Measurements from ENCODE around the gene WDR43.
"Not testable (repeated sequence)": the region's sequence is repeated elsewhere in the genome, so short reads cannot be mapped to it uniquely, and the experiment has no call there.

WDR43 gene

GRCh38 chr2:28970464-28971160 lies 76.1 kb downstream of the WDR43 start:
- no peak for DNase-seq

DNA sequence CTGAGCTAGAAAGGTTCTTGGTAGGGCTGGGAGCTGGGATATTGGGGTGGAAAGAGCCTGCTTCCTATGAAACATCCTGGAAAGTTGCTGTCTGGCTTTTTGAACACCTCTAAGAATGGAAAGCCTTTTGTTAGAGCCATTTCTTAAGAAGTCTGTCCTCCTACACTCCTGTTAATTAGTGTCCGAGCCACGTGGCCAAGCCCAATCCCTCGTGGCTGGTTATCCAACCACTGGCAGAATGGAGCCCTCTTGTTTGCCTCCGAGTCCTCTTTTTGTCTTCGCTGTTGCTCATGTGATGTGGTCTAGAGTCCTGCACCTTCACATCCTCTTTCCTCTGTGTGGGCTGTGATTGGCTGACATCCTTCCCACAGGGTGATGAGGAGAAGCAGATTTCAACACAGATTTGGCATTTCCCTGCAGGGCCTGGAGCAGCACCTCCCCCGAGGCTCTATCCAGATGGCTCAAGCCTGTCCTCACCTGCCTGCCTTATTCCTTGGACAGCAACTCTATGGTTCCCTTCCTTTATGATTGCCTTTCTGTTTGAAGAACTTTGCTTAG lies 78.4 kb downstream of the WDR43 start:
- no peak for DNase-seq

- no peak for DNase-seq
Observed at GRCh38 chr2:28974252-28974651, 79.8 kb downstream of the WDR43 start.

DNA sequence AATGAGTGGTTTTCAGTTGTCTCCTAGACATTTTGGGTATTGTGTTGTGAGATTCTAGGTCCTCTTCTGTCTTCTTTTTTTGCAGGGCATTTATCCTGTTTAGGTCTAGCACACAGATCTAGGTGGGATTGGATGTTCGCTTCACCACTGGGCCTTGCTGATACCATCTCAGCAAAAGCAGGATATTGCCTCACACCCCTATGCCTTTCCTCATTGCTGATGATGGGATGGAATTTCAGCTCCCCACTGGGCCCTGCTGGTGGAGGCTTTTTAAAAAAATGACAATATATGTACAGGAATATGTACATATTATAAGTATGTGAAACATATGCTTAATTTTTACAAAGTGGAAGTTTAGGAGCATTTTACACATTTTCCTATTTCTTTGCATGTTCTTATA lies 81.2 kb downstream of the WDR43 start:
- DNase-seq: no peak

DNA sequence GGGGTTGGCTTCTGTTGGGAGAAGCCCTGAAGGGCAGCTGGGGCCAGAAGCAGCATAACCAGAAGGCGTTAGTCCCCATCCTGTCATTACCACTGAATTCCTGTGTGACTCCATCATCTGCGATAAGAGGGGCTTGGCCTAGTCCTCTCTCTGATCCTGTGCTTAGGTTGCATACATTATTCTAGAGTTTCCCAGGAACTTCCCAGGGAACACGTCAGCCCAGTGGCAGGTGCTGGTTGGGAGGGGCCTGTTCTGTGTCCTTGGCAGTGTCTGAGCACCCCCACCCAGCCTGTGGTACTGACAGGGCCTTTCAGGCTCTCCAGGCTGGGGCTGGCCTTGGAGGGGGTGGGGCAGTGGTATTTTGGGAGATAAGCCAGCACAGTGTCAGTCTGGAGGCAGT lies 82.1 kb downstream of the WDR43 start:
- DNase-seq: no peak

GRCh38 chr2:28977176-28977875 lies 82.9 kb downstream of the WDR43 start:
- DNase-seq: no peak

DNA sequence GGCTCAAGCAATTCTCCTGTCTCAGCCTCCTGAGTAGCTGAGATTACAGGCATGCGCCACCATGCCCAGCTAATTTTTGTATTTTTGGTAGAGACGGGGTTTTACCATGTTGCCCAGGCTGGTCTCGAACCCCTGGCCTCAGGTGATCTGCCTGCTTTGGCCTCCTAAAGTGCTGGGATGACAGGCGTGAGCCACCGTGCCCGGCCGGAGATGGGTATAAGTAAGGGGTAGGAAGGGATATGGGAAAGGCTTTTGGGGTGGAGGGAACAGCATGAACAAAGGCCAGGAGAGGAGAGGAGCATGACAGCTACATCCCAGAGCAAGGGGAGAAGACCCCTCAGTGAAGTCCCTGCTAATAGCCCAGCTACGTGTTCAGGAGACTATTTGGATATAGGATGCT lies 83.5 kb downstream of the WDR43 start:
- DNase-seq: not testable (repeated sequence)

GRCh38 chr2:28978606-28979005 lies 84.1 kb downstream of the WDR43 start:
- no peak for DNase-seq

GRCh38 chr2:28979041-28979440 lies 84.6 kb downstream of the WDR43 start:
- no peak for DNase-seq

GRCh38 chr2:28979576-28980366 lies 85.3 kb downstream of the WDR43 start:
- DNase-seq: no peak

GRCh38 chr2:28980368-28981015 lies 86.0 kb downstream of the WDR43 start:
- no peak for DNase-seq

GRCh38 chr2:28981016-28981441 lies 86.6 kb downstream of the WDR43 start, which contains the start of gene TOGARAM2:
Gene TOGARAM2 (plus strand): TSS chr2:28981298. CDS start chr2:28994835, 13,537 bp downstream.
- no peak for DNase-seq

GRCh38 chr2:28981620-28982376 lies 87.3 kb downstream of the WDR43 start:
- DNase-seq: no peak

DNA sequence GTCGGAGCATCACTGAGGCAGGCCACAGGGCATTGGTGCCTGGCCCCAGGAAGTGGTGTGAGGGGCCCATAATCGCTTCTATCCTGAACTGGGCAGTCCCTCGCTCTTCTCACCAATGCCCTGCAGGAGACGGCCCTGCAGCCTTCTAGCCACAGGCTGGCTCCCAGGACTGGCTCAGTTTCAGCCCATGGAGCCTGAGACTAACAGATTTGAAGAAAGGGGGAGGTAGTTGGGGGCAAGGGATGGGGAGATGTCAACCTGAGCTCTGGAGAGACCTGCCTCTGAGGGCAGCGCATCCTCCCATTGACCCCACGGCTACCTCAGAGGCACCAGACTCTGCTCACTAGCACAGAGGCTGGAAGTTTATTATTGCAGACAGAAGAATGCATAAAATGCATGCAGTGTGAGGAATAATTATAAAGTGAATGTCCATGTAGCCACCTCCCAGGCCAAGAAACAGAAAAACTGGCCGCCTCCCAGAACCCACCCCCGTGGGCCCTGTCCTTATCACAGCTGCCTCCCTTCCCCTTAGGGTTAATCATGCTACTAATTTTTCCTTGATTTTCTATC lies 88.0 kb downstream of the WDR43 start:
- no peak for DNase-seq

GRCh38 chr2:28986429-28986828 lies 92.0 kb downstream of the WDR43 start:
- no peak for DNase-seq

- DNase-seq: no peak
Observed at GRCh38 chr2:28989973-28990372, 95.5 kb downstream of the WDR43 start.

- DNase-seq: no peak
Observed at GRCh38 chr2:28990445-28990844, 96.0 kb downstream of the WDR43 start.

DNA sequence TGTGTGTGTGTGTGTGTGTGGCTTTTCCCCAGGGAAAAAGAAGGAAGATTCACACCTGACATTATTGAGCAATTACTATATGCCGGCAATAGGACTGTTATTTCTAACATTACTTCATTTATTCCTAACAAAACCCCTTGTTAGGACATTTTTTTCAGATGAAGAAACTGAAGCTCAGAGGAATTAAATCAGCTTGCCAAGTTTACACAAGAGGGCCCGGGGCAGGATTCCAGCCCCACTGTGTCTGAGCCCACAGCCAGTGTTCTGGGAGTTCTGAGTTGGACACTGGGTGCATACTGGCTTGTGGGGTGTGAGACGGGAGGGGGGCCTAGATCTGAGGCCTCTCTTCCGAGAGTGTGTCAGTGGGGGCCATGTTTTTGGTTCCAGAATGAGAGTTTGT lies 96.6 kb downstream of the WDR43 start:
- DNase-seq: no peak

DNA sequence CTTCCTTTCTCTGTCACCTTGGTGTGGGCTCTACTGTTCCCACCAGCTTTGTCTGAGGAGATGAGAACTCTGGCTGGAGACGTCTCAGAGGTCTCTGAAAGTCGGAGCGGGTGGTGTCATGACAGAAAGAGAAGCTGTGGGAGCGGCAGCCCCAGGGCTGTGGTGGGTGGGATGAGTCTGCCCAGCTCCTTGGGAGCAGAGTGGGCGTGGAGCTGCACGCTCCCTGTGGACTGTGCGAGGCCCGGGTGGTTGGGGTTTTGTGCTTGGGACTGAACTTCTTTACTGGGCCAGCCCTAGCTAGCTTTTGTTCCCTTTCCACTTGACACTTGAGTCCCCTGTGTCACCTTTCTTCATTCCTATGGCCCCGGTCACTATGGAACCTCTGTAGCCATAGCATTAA lies 97.0 kb downstream of the WDR43 start:
- DNase-seq: no peak

DNA sequence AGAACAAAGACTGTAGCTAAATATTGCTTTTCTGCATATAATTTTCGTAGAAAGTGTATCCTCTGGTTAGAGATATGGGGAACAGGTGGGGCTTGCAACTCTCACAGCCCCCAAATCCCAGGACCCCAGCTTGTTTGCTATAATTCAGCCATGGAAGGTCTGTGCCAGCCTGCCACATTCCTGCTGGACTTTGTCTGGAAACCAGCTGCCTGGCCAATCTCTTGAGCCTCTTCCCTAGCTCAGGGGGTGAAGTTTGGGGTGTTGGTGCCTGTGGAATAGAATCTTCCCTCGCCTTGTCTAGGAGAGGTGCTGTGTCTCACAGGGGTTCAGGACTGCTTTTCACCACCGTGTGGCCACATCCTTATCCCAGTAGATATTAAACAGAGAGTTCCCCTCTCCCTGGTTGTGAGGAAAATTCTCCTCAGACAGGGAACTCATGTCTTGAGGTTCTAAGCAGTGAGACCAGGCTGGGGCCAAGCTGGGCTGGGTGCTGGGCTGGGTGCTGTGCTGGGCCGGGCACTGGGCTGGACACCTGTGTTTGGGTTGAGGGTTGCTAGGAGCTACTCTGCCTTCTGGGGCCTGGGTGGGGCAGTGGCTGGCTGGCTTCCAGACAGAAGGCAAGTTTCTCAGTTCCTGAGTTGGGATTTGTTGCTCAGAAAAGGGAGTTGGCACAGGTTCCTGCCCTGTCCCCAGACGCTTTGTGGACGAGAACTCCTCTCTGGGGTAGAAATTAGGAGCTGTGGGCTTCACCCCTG lies 98.9 kb downstream of the WDR43 start:
- no peak for DNase-seq

GRCh38 chr2:28994074-28994473 lies 99.6 kb downstream of the WDR43 start:
- no peak for DNase-seq

Measured in SIG-M5 (cell line).